Measurements from ENCODE around the gene PPP4C.

PPP4C gene

DNA sequence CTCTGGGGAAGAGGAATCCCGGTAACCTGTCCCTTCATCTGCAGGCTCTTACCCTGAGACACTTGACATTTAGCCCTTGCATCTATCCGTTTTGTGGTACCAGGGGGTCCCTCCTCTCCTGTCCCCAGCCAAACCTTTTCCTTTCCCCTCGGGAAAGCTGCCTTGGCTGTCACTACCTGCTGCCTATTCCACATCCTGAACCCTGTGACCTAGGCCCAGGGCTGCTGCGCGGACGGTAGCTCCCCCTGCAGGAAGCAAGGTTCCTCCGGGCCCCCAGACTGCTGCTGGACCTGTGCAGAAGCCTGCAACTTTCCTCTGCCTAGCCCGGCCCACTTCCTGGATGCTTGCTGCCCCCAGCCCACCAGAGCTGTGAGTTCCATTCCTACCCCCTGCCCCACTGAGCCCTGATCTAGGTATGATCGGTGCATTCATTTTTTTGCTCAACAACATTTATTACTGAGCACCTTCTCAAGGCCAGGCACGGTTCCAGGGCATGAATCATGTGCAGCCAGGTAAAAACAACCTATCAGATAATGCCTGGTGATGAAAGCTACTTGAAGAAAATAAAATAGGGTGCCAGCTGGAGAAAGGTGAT lies 20.7 kb upstream of the PPP4C start:
- peak; percentile 31 for DNase-seq (ENCODE audit: low read depth)

DNA sequence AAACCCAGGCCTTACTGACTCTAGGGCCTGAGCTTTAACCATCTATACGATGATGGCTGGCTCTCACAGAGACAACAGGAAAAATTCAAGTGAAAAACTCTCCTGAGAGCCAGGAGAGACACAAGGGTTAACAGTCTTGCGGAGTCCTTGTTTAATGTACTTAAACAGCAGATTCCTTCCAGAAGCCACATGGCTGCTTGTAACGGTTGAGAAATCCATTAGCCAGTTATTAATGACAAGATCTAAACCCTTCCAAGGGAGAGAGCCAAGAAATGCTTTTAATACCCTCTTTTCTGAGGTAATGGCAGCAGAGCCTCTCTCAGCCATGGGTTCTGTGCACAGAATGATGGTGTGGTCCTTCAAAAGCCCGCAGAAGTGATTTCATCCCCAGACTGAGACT lies 15.4 kb upstream of the PPP4C start:
- DNase-seq (ENCODE audit: low read depth): no peak

- DNase-seq (ENCODE audit: low read depth): no peak
Observed at GRCh38 chr16:30060836-30061554, 14.8 kb upstream of the PPP4C start.

GRCh38 chr16:30063278-30063892 lies 12.4 kb upstream of the PPP4C start:
- no peak for DNase-seq (ENCODE audit: low read depth)

- peak; percentile 55 for DNase-seq (ENCODE audit: low read depth)
Observed at GRCh38 chr16:30063893-30064728, 11.7 kb upstream of the PPP4C start.

GRCh38 chr16:30064729-30065101 lies 11.1 kb upstream of the PPP4C start:
- no peak for DNase-seq (ENCODE audit: low read depth)

- peak; percentile 94 for DNase-seq (ENCODE audit: low read depth)
Observed at GRCh38 chr16:30065102-30065942, 10.5 kb upstream of the PPP4C start, which contains the start of gene ALDOA. Gene ALDOA, plus strand, starts transcription at chr16:30065760. Its CDS starts 1,138 bp downstream, at chr16:30066898.

DNA sequence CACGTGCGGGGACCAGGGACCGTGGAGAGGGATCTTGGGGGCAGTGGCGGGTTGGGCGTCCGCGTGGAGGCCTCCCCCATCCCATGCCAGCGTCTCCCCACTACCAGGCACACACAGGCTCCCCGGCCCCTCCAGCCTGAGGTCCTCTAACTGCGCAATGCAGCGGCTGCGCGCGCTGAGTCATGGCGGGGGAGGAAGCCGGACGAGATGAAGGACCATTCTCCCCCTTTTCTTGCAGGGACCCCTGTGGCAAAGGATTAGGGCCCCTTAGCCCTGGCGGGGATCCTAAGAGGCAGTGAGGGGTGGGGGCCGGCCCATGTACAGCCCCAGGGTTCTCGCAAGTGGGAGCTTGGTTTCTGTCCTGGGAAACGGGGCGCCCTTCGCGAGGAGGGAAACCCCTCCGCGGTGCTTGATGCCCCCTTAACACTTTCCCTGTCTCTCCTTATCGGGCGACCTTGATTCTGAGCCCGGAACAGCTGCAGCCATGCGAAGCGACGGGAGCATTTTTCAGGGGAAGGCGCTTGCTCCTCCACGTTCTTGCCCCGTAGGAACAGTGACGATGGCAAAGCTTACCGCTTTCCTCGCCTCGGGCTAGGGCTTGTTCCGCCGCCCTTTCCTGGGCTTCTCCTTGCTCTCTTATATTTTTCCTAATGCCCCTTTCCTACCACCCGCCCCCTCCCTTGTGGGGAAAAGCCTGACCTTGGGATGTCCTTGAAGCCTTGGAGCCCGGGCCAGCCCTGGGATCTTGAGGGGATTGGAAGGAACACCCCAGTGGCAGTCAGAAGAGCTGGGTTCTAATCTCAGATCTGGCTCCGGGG lies 9.6 kb upstream of the PPP4C start:
- peak; percentile 38 for DNase-seq (ENCODE audit: low read depth)

DNA sequence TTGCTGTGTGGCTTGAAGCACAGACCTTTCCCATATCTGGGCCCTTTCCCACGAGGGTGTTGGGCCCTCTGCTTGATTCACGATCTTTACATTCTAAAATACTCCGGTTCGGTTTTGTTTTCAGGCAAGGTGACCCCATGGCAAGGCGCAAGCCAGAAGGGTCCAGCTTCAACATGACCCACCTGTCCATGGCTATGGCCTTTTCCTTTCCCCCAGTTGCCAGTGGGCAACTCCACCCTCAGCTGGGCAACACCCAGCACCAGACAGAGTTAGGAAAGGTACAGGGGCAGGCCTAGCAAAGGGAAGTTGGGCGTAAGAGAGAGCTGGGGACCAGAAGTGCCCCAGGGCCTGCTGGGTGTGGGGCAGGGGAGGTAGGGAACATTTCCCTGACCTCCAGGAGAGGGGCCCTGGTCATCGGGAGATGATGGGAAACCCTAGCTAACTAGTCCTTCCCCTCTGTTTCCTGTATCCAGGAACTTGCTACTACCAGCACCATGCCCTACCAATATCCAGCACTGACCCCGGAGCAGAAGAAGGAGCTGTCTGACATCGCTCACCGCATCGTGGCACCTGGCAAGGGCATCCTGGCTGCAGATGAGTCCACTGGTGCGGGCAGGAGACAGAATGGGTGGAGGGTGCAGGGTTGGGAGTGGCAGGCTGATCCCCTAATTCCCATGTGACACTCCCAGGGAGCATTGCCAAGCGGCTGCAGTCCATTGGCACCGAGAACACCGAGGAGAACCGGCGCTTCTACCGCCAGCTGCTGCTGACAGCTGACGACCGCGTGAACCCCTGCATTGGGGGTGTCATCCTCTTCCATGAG lies 8.8 kb upstream of the PPP4C start:
- no peak for DNase-seq (ENCODE audit: low read depth)

GRCh38 chr16:30067584-30067916 lies 8.2 kb upstream of the PPP4C start:
- no peak for DNase-seq (ENCODE audit: low read depth)

DNA sequence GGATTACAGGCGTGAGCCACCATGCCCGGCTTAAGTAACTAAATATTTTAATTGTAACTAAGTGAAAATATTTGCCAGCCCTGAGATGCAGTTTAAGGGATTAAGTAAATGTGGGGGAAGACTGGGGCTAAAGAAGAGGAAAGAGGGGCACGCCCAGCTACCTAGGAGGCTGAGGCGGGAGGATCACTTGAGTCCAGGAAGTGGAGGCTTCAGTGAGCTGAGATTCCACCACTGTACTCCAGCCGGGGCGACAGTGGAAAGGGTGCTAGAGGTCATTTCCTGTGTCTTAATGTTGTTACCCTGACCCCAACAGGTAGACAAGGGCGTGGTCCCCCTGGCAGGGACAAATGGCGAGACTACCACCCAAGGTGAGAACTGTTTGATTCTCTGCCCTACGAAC lies 7.5 kb upstream of the PPP4C start:
- DNase-seq (ENCODE audit: low read depth): no peak

- DNase-seq (ENCODE audit: low read depth): peak; percentile 35
Observed at GRCh38 chr16:30068750-30069610, 6.8 kb upstream of the PPP4C start.

DNA sequence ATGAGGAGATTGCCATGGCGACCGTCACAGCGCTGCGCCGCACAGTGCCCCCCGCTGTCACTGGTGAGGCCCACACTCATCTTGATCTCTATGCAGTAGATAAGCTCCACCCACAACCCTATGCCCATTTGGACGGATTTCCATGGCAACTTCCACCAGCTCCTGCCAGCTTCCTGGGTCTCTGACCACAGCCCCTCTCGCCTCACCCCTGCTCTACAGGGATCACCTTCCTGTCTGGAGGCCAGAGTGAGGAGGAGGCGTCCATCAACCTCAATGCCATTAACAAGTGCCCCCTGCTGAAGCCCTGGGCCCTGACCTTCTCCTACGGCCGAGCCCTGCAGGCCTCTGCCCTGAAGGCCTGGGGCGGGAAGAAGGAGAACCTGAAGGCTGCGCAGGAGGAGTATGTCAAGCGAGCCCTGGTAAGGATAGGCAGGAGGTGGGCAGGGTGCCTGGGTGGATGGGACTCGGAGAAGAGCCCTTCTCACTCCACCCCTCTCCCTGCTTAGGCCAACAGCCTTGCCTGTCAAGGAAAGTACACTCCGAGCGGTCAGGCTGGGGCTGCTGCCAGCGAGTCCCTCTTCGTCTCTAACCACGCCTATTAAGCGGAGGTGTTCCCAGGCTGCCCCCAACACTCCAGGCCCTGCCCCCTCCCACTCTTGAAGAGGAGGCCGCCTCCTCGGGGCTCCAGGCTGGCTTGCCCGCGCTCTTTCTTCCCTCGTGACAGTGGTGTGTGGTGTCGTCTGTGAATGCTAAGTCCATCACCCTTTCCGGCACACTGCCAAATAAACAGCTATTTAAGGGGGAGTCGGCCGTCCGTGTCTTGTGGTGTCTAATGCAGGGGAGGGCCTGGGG lies 6.0 kb upstream of the PPP4C start:
- no peak for DNase-seq (ENCODE audit: low read depth)

- no peak for DNase-seq (ENCODE audit: low read depth)
Observed at GRCh38 chr16:30070490-30070889, 5.3 kb upstream of the PPP4C start.

DNA sequence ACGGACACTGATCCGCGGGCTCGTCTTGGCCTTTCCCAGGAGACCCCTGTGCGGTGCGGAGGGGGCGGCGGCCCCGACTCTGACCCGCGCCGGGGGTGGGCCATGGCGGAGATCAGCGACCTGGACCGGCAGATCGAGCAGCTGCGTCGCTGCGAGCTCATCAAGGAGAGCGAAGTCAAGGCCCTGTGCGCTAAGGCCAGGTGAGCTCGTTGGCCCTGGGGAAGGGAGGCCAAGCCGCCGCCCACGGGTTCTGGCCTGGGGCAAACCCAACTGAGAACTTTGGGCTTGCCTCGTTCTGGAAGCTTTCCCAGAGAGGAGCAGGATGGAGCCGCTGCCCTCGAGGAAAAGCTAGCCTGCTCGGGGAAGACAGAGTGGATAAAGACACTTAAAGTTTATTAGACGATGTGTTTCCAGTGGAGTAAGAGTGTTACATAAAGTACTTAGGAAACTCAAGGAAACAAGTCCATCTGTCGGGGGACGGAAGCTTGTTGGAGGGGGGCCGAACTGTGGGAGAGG lies 540 bp downstream of the PPP4C start:
- DNase-seq (ENCODE audit: low read depth): no peak

- no peak for DNase-seq (ENCODE audit: low read depth)
Observed at GRCh38 chr16:30077656-30078055, 1.9 kb downstream of the PPP4C start.

- no peak for DNase-seq (ENCODE audit: low read depth)
Observed at GRCh38 chr16:30078744-30079143, 3.0 kb downstream of the PPP4C start.

GRCh38 chr16:30079480-30079879 lies 3.7 kb downstream of the PPP4C start:
- DNase-seq (ENCODE audit: low read depth): no peak
